Cardiac septum (tissue), 1 donor: Measurements from ENCODE around the gene PRKAG3. TPM values are rescaled to one million over a fixed set of nuclear protein-coding genes. Genes with fewer than 3 reads are reported as not detected.

Experiments used
- DNase-seq: peaks from one replicate; pipeline ENCODE4 v3.0.0-alpha.2; 2020; ENCODE audit warnings: low spot score
- intact Hi-C: fragments of 100-400 bp; cut with DNase I; formaldehyde crosslinking; loops from one replicate; pipeline ENCODE4 v1.14.0; 2022
- total RNA-seq: library from RNA; stranded (reverse); fragmentation: NEBNext Ultra II Directional; extraction: Animal tissue kit (Norgen Biotek cat#: 25700); gene quantifications from one replicate; pipeline ENCODE4 v1.2.1, GENCODE V29; 2021
- donor health status: DM: no; HTN: no; CAD: no.

PRKAG3 gene
- total RNA-seq, 1 donor from 2014 or later = 0.13 TPM

DNA sequence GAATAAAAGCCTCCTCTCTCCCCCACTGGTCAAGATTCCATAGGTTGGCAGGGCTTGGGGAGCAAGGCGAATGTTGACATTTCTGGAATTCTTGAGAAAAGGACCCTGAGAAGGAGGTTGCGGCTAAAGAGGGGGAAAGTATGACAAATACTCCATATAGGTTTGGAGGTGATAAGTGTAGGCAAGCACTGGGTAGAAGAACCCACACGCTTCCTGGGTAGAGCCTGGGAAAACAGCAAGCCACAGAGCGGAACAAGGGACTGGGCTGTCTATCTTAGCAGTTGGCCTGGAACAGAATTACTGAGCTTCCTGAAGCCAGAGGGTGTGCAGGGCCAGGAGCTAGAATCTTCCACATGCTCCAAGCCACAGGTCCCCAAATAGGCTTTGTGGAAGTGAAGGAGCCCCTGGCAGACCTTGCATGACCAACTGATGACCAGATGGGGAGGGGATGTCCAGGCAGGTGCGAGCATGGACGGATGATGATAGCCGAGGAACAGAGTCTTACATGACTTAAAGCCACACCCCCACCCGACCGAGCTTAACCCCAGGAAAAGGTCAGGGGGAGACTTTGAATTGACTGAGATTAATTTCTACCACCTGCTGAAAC is 9.9 kb downstream of the PRKAG3 start:
- intact Hi-C loops = no loop called here

DNA sequence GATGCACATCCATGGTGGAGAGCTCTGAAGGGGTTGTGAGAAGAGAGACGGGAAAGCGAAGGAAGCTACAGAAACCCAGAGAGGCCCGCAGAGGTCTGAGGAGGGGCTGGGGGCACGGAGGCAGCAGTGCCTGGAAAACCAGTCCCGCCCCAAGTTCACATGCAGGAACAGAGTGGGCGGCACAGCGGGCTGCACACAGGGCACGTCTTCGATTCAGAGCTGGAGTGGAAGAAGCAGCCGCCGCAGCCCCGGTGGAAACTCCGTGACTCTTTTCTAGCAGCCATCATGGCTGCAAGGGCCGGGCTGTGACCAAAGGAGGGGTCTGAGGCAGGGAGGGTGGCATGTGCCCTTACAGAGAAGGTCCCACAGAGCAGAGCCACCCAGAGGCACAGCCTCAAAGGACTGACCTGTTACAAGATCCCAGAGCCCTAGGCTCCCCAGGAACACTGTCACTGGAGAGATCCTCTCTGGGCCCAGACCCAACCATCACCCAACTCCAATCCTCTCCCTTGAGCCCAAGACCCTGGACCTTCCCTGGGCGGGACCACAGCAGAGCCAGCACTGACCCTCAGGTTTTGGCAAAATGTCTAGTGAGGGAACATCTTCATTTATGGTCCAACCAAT is 10.7 kb downstream of the PRKAG3 start:
- DNase-seq = no peak
- intact Hi-C loops = no loop called here

More for the DNA sequence above, 9.9 kb downstream of the PRKAG3 start:
- DNase-seq = no peak

DNA sequence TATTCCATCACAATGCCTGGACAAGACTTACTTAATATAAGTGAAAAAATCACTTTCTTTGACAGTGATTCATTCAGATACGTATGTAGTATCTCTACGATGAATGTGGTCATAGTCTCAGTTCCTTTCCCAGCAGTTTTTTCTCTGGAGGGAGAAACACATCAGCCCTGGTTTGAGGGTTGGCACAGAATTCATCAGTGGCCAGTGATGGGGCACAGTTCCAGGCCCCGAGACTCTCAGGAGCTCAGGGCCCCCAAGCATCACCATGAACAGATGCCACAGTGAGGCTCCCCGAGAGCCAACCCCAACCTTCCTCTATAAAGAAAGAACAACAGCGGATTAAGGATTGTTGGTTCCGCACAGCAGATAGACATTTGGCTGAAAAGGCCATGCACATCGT is 12.5 kb downstream of the PRKAG3 start:
- DNase-seq = no peak
- intact Hi-C loops = no loop called here

DNA sequence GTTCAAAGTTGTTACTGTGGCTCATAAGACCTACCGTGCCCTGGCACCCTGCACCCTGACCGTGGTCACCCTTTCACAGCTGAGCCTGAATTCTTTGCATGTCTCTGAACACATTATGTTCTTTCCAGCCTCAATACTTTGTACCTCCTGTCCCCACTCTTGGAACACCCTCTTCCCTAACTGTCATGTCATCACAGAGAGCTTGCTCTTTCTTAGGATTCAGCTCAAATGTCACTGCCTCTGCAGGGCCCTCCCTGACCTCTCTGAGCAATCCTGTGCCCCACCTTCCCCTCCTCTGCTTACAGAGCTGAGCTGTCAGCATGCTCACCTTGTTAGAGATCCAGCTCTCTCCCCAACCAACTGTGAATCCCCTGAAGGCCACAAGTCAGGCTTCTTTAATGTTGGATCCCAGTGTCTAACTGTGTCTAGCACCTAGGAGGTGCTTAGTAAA is 15.0 kb downstream of the PRKAG3 start:
- intact Hi-C loops = no loop called here
- DNase-seq = no peak

DNA sequence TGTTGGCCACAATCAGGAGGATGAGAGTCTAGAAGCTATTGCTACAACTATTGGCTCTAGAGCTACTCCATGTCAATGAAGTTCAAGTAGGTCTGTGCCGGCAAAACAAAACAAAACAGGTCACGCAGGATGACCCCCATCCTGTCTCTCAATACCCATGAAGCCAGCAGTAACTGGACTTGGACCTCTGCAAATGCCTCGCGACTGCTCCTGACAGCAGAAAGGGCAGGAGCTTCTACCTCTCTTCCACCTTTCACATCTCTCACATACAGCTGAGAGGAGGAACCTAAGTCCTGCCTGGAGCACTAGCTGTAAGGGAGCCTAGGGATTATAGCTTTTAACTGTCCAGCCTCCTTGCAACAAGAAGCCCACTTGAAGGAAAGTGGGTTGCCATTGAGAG is 16.0 kb downstream of the PRKAG3 start:
- intact Hi-C loops = no loop called here
- DNase-seq = no peak

DNA sequence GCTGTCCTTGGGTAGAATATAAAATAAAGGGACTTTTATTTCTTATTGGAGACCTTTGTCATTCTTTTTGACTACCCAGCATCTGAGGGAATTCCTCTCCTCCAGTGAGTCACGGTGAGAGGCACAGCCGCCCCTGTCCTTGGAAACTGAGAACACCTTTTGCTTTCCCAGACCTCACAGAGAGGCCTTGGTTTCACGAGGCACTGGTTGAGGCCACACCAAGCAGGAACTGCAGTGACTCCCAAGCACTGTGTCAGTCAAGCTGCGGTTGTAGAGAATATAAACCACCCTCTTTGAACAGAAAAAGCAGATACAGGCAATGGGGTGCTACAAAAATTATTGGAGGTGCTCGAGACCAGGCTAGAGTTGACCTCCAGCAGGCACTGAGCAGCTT is 16.4 kb downstream of the PRKAG3 start:
- intact Hi-C loops = no loop called here
- no peak for DNase-seq

DNA sequence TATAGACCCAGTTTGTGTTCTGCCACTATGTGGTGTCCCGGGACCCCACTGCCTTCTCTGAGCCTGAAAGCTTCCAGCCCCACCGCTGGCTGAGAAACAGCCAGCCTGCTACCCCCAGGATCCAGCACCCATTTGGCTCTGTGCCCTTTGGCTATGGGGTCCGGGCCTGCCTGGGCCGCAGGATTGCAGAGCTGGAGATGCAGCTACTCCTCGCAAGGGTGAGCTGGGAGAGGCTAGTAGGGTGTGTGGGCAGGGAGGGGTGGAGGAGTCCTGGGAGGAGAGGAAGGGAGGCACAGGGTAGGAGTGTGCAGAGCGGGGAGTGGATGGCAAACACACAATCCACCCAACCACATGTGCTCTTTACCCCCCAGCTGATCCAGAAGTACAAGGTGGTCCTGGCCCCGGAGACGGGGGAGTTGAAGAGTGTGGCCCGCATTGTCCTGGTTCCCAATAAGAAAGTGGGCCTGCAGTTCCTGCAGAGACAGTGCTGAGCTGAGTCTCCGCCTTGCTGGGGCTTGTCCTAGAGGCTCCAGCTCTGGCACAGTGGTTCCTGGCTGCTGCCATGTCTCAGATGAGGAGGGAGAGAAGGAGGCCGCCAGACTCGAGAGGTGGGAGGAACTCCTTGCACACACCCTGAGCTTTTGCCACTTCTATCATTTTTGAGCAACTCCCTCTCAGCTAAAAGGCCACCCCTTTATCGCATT is 16.9 kb downstream of the PRKAG3 start:
- intact Hi-C loops = no loop called here
- no peak for DNase-seq

DNA sequence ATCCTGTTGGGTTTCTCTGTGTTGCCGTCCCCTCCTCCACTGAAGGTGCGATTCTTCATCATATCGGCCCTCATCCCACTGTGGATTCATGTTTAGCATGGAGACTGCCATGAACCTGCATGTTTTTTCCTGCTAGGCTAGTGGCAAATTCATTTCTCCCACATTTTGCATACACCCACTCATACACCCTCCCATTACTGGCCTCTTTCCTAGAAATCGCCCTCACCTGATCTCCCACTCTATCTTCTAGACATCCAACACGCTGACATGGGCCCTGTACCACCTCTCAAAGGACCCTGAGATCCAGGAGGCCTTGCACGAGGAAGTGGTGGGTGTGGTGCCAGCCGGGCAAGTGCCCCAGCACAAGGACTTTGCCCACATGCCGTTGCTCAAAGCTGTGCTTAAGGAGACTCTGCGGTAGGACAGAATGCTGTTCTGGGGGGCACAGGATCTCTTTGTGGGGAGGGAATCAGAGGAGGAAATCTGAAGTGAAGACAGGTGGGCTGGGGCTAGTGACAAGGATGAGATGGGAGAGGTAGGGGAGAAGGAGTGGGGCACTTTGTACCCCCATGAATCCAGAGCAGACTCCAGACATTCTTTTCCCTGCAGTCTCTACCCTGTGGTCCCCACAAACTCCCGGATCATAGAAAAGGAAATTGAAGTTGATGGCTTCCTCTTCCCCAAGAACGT is 17.7 kb downstream of the PRKAG3 start:
- intact Hi-C loops = no loop called here
- DNase-seq = no peak

DNA sequence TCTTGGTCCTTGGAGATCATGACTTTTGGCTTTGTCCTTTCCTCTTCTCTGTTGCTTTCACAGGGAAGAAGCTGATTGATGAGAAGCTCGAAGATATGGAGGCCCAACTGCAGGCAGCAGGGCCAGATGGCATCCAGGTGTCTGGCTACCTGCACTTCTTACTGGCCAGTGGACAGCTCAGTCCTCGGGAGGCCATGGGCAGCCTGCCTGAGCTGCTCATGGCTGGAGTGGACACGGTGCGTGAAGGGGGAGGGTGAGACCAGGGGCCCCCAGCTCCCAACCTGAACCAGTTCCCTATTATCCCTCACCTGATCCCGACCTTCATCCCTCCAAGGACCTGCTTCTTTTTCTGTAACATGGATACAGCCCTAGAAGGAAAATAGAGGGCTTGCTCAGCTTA is 18.7 kb downstream of the PRKAG3 start:
- no peak for DNase-seq
- intact Hi-C loops = no loop called here

DNA sequence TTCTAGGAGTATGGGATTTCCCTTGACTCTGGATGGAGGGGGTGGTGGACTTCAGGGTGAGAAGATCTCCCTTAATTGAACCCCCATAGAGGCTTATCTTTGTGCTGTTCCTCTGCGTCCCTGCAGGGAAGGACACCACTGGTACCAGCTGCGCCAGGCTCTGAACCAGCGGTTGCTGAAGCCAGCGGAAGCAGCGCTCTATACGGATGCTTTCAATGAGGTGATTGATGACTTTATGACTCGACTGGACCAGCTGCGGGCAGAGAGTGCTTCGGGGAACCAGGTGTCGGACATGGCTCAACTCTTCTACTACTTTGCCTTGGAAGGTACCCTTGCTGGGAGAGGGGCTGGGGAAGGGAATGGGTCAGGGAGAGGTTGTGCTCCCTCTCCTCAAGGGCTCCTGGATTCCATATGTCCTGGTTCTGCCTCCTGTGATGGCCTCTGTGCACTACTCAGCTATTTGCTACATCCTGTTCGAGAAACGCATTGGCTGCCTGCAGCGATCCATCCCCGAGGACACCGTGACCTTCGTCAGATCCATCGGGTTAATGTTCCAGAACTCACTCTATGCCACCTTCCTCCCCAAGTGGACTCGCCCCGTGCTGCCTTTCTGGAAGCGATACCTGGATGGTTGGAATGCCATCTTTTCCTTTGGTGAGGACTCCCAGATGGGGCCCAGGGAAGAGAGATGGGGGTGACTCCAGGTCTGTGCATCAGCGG is 19.3 kb downstream of the PRKAG3 start:
- no peak for DNase-seq
- intact Hi-C loops = no loop called here

DNA sequence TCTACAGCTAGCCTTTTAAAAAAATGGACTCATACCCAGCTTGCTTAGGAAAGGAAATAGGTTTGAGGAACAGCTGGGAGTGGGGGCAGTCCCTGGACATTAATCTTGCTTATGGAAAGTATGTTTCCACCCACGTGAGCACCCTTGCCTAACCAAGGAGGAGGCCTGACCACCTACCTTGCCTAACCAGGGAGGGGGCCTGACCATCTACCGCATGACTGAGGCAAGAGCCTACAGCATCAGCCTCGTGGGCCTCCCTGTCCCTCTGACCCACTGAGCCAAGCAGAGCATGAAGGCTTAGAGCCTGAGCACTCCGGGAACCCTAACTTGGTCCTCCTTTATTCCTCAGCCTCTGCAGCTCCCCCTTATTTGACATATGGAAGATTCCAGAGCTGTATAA is 20.2 kb downstream of the PRKAG3 start:
- intact Hi-C loops = no loop called here
- no peak for DNase-seq

DNA sequence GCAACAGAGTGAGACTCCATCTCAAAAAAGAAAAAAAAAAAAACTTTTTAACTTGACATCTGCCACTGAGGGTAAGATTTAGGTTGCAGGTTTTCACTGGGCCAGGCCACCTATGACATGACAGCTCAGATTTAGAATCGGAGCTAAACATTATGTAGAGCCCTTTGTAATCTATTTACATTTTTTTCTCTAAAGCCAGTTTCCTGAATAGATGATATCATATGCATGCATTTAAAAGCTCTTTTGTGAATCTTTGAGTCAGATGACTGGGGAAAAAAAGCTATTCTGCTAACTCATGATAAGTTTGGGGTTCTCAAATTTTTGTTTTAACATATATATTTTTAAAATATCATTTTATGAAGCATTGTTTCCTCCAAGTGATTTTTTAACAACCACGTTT is 21.3 kb downstream of the PRKAG3 start:
- intact Hi-C loops = no loop called here
- DNase-seq = no peak

DNA sequence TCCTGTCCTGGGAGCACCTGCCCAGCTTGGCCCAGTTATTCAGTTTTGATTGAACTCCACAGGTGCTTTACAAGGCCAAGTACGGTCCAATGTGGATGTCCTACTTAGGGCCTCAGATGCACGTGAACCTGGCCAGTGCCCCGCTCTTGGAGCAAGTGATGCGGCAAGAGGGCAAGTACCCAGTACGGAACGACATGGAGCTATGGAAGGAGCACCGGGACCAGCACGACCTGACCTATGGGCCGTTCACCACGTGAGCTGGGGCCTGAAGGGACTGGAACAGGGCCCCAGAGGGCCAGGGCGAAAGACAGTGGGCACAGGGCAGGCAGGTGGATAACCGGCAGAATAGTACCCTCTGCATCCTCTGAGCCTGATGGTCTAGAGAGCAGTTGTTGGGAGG is 22.1 kb downstream of the PRKAG3 start:
- no peak for DNase-seq
- intact Hi-C loops = no loop called here

DNA sequence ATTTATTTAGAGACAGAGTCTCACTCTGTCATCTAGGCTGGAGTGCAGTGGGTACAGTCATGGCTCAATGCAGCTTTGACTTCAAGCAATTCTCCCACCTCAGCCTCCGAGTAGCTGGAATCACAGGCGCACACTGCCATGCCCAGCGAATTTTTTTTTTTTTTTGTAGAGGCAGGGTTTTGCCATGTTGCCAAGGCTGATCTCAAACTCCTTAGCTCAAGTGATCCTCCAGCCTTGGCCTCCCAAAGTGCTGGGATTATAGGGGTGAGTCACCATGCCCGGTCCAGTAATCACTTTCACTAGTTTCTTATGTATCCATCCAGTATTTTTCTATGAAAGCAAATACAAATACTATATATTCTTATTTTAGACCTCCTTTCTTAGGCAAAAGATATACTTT is 24.0 kb downstream of the PRKAG3 start:
- no peak for DNase-seq
- intact Hi-C loops = no loop called here

DNA sequence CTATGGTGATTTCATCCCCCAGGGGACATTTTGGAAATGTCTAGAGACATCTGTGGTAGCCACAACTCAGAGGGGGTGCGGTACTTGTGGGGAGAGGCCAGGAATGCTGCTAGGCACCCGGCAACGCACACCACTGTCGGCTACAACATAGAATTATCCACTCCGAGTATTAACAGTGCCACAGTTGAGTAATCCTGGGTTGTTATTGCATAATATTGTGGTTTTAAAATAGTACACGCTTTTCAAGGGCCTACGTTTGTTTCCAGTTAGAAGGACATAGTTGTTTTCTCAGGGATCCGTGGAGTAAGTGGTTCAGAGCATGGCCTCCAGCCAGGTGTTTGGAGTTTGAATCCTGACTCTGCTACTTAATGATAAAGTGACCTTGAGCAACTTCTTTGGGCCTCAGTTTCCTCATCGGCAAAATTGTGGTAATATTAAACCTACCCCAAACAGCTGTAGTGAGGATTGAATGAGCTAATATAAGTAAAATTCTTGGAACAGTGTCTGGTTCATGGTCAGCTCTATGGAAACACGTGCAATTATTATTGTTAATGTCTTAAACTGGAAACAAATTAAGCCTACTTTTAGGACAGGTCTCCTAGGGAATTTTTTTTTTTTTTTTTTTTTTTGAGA is 25.1 kb downstream of the PRKAG3 start:
- intact Hi-C loops = no loop called here
- no peak for DNase-seq

DNA sequence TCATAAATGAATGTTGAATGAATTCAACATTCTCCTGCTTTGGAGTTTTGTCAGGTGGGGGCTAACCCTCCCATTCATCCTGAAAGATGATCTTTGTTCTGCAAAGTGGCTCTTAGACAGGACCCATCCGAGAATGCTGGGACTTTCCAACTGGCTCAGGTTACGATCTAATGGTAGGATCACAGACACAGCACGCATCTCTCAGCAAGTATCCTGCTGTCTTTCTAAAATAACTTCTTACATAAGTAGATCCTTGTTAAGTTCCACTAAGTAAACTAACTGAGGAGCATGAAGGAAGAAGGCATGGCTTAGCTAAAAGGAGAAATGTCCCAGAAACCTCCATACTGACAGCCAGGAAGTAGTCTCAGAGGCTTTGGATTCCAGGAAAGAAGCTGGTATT is 26.0 kb downstream of the PRKAG3 start:
- DNase-seq = no peak
- intact Hi-C loops = no loop called here

DNA sequence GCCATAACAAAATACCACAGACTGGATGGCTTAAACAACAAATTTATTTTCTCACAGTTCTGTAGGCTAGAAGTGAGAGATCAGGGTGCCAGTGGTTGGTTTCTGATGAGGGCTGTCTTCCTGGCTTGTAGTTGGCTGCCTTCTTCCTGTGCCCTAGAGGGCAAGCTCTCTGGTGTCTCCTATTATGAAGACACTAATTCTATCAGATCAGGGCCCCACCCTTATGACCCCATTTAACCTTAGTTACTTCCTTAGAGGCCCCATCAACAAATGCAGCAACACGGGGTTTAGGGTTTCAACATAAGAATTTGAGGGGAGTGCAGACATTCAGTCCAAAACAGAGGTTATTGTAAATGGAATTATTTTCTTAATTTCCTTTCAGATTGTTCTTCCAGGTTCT is 26.8 kb downstream of the PRKAG3 start:
- intact Hi-C loops = no loop called here
- DNase-seq = no peak

DNA sequence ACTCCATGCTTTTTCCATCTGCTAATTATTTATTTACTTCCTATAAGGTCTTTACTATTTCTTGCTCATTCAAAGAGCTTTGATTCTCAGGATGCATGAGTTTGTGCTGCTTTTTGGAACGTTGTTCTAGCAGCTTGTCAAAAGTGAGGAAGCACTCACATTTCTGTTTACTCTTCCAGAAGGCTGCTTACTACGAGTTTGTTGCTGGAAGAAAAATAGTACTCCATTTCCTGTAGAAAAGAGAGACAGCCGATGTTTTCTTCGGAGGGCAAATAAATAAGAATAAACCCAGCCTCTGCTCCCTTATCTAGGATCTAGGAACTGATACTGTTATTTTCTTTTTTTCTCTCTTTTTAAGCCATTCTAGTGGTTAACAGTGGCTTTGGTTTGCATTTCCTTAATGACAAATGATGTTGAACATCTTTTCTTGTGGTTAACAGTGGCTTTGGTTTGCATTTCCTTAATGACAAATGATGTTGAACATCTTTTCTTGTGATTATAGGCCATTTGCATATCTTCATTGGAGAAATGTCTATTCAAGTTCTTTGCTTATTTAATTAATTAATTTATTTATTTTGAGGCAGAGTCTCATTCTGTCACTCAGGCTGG is 29.1 kb downstream of the PRKAG3 start:
- intact Hi-C loops = no loop called here
- DNase-seq = no peak

DNA sequence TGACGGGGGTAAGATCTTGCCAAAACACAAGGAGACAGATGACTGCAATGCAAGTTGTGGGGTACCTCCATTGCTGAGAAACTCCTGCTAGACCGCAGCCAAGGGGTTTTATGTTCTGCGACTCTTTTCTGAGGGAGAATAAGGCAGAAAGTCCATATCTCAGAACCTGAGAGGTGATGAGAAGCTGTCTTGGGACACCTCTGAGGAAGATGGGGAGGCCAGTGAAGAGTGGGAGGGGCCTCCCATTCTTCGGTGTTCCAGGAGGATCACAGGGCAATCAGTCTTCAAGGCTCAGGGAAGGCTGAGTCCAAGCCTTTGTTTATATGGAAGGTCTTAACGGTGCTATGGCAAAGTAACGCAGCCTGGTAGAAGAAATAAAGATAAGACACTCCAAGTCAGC is 31.6 kb downstream of the PRKAG3 start:
- DNase-seq = no peak
- intact Hi-C loops = no loop called here
